Stimulated activated naive CD4-positive, alpha-beta T cell treated with Interleukin-2 at 50 U/mL for 16 hours (primary cell): ENCODE results near the gene TMPRSS6.
"Not testable (repeated sequence)": the region's sequence is repeated elsewhere in the genome, so short reads cannot be mapped to it uniquely, and the experiment has no call there.

Source experiments
- DNase-seq: peaks from one replicate; lab custom pipeline; 2025; lab: John Stamatoyannopoulos, UW

TMPRSS6 gene

DNA sequence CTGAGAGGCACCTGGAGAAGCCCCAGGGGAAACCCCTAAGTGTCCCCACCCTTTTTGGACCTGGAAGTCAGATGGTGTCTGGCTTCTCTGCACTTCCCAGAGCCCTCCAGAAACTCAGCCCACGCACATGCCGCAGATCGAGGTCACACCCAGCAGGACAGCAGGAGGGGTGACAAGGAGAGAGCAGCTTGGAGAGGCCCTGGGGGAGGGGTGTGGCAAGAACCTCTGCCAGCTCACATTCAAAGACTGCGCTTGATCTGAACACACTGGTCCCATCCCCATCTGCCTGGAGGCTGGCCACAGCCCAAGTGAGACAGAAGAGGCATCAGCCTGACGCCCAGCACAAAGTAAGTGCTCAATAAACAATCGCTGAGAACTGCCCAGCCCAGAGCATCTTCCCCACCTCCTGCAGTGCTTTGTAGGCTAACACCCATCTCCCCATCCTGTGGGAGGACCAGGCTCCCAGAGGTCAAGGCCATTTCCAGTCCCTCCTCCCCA lies 21.4 kb downstream of the TMPRSS6 start:
- no peak for DNase-seq

DNA sequence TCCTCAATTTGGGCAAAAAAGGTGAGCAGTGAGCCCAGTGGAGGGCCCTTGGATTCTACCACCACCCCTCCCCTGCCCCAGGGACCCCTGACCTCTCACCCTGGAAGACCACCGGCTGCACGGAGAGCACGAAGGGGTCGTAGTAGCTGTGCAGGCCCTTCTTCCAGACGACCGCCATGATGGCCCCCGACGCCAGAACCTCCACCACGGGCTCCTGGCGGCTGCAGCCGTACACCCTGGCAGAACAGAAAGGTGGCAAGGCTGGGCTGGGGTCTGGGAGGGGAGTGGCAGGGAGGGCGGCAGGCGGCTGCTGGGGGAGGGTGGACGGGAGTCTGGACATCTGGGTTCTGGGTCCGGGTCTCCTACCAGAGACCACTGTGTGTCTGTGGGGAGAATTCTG lies 23.3 kb downstream of the TMPRSS6 start:
- DNase-seq = no peak

DNA sequence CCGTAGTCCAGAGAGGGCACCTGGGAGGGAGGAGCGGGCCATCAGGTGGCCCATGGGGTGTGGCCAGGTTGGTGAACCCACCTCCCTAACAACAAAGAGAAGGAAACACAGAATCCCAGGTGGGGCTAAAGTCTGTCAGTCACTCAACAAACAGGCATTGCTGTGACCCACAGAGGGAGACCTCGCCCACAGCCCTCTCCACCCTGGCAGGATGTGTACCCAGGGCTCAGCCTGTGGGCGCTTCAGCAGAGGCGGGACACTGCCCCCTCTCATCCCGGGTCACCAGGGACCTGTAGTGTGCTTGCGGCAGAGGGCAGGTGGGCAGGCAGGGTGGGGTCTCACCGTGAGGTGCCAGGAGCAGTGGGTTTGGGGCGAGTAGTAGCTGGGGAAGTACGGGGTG lies 25.1 kb downstream of the TMPRSS6 start:
- no peak for DNase-seq

DNA sequence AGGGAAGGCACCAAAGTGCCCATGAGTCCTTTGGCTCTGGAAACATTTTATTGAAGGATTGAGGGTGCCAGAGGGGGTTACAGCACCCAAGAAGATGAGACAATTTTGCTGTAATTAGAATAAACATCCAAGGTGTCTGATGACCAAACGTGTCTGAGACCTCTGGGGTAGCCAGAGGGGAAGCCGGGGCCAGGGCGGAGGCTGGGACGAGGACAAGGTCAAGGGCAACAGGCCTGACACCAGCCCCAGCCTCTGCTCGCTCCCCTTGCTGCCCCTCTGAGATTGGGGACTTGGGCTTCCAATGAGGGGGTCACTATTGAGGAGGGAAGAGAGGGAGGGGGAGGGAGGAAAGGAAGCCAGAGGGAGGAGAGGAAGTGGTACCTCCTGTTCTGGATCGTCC lies 25.6 kb downstream of the TMPRSS6 start:
- DNase-seq = no peak

DNA sequence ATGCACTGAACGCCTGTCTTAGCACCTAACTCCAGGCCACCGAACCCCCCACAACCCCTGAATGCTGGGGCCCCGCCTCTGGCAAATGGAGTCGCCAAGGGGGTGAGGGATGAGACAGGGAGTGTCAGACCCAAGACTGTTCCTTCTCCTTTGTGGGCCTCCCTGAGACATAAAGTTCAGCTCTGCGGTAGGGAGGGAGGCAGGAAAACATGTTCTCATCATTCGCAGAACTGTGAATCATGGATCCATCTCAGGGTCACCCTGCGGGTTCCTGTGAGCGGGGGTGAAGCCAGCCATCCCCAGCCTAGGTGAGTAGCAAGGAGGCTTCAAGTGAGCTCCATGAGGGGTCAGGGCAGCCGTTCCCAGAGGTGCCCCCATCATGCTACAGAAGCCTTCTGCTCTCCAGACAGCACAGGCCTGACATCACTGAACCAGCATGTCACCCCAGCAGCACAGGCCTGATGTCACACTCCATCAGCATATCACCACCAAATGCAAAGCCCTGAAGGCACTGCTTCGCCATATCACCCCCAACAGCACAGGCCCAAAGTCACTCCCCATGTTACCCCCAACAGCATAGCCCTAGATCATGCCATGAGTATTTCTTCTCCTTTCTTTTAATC lies 27.2 kb downstream of the TMPRSS6 start:
- DNase-seq = peak; percentile 48

DNA sequence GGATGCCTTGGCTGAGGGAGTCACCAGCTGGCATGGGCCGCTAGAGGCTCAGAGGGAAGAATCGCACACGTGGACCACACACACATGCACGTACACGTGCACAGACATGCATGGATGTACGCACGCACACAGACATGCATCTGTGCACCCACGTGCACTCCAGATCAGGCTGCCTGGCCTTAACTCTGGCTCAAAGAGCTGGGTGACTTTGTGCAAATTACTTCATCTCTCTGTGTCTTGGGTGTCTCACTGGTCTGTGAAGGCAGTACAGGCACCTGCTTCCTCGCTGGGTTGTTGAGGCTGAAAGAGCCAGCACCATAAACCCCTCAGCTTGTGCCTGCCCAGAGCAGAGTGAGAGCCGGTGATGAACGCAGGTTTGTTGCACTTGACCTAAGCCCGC lies 28.7 kb downstream of the TMPRSS6 start:
- DNase-seq = no peak

DNA sequence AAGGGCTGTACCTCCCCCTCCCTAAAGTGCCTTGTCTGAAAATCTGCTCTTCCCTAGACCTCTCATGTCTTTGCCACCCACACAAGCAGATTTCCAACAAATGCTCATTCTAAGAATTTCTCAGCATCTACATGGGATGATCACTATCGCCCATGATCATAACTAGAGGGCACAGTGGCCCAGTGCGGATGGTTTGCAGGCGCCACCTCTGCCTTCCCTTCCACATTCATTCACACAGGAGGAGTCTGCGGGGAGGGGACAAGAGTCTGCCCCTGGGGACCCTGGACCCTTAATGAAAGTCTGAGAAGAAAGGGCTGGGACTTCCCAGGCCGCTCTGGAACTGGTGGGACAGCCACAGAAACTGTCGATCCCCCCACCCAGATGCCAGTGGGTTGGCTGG lies 29.1 kb downstream of the TMPRSS6 start:
- no peak for DNase-seq

DNA sequence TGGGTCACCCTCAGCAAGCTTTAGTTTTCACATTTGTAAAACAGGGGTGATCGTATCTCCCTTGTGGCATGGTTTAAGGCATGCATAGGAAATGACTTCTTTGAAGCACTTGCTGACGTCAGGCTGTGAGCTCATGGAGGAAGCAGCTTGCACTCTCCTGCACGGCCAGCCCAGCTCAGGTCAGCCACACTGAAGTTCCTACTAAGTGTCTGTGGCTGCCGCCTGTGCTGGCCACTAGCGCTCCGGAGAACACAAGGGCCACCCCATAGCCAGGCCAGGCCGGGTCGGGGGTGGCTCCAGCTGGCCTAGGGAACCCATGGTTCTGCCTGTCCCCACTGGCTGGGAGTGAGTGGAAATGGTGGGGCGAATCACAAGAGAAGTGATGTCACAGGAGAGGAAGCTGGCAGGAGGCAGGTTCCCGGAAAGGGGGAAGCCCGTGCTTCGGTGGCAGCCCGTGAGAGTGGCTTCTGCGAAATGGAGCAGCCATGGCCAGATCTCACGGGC lies 29.8 kb downstream of the TMPRSS6 start:
- peak; percentile 61 for DNase-seq

DNA sequence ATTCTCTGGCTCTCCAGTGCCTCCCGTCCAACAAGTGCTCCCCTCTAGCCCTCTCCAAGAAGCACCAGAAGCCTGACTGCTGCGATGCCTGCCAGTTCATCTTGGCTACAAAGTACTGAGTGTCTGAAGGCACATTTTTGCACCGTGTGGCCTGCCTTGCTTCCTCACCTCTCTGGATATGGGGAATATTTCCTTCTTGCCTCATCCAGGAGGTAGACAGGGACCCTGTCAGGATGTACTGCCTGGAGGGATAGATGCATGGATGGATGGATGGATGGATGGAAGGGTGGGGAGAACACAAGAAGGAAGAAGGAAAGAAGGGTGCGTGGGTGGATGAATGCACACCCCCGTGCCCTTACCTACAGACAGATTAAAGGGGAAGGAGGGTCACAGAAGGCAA lies 30.4 kb downstream of the TMPRSS6 start:
- DNase-seq = no peak

DNA sequence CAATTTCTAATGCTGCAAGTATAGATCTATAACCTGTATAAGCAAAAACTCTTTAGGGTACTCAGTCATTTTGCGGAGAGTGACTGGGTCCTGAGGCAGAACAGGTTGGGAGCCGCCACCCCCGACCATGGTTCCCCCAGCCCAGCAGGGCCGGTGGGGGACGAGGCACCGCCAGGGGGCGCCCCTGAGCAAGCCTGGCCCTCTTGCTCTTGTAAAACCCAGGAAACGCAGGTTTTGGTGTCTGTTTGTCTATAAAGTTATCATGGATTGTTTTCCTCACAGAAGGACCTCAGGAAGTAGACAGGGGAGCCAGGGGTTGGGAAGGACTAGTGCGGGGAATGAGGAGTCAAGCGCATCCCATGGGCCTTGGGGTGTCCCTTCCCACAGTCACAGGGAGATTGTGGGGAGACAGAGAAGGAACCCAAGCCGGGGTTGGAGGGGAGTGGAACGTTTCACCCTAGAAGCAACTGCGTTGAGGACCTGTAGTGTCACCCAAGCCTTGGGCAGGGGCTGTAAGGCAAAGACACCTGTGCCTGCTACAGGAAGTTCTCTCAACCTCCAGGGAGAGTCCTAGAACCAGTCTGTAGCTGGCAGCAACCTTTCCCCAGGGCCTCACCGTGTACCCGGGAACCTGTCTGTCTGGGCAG lies 31.6 kb downstream of the TMPRSS6 start:
- peak; percentile 70 for DNase-seq

DNA sequence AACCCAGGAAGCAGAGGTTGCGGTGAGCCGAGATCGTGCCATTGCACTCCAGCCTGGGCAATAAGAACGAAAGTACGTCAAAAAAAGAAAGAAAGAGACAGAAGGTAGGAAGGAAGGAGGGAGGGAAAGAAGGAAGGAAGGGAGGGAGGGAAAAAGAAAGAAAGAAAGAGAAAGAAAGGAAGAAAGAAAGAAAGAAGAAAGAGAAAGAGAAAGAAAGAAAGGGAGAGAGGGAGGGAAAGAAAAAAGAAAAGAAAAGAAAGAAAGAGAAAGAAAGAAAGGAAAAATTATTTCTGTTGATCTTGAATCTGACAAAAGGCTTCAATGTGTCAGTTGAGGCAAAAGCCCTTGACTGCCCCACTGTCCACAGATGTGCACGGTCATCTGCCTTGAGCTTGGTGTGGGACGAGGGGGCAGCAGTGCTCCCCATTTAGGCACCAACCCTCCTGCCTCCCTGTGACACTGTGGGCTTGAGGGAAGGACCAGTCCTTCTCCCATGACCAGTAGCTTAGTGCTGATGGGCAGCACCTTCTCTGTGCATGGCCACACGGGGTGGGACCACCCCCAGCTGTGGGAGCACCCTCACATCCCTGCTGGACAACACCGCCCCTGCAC lies 33.6 kb downstream of the TMPRSS6 start:
- DNase-seq = no peak

DNA sequence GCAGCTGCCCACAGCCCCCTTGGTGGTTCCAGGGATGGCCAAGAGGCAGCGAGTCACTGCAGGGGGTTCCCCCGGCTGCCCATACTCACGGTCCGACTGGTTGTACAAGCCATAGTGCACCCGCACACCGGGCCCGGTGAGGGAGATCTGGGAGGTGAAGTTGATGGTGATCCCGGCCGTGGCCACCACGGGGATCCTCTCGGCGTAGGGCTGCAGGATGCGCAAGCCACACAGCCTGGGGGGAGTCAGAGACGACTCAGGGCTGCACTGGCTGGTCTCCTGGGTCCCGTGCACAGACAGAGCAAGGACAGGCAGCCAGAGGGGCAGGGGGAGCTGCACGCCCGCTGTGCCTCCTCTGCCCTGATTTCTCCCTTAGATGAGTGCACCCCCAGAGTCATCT lies 34.5 kb downstream of the TMPRSS6 start:
- no peak for DNase-seq

DNA sequence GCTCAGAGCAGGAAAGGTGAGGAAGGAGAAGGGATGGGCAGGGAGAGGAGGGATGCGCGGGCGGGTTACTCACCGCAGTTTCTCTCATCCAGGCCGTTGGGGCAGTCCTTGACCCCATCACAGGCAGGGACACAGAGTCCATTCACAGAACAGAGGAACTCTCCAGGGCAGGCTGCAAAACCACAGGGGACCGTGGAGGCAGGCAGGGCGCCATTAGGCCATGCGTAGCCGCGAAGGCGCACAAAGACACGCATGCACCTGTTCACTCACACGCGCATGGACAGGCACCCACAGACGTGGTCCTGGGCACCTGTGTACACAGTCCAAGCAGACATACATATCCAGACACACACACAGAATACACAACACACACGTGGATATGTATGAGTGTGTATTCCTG lies 35.0 kb downstream of the TMPRSS6 start:
- DNase-seq = no peak

DNA sequence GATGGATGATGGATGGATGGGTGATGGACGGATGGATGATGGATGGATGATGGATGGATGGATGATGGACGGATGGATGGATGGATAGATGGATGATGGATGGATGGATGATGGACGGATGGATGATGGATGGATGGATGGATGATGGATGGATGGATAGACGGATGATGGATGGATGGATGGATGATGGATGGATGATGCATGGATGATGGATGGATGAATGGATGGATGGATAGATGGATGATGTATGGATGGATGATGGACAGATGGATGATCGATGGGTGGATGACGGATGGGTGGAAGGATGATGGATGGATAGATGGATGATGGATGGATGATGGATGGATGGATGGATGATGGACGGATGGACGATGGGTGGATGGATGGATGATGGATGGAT lies 36.8 kb downstream of the TMPRSS6 start:
- no peak for DNase-seq

DNA sequence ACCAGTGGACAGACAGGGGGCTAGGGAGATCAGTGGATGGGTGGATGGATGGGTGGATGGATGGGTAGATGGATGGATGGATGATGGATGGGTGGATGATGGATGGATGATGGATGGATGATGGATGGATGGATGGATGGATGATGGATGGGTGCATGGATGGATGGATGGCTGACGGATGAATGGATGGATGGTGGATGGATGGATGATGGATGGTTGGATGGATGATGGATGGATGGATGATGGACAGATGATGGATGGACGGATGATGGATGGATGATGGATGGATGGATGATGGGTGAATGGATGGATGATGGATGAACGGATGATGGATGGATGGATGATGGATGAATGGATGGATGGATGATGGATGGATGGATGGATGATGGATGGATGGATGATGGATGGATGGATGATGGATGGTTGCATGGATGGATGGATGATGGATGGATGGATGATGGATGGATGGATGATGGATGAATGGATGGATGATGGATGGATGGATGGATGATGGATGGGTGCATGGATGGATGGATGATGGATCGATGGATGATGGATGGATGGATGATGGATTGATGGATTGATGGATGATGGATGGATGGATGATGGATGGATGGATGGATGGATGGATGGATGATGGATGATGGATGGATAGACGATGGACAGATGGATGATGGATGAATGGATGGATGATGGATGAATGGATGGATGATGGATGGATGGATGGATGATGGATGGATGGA lies 37.5 kb downstream of the TMPRSS6 start:
- not testable (repeated sequence) for DNase-seq

DNA sequence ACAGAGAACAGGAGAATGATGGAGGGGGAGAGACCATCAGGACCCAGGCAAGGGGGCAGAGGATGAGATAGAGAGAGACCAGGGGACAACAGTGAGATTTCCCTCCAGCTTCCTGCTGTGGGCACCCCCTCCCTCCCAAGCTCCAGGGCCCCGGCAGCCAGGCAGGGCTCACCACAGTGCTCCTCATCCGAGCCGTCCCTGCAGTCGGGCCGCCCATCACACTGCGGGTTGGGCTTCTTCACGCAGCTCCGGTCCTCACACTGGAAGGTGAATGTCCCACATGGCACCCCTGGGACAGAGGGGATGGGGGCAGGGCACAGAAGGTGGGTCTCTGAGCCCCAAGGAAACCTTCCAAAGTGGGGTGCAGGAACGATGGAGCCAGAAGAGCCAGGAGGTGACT lies 38.8 kb downstream of the TMPRSS6 start:
- DNase-seq = no peak

DNA sequence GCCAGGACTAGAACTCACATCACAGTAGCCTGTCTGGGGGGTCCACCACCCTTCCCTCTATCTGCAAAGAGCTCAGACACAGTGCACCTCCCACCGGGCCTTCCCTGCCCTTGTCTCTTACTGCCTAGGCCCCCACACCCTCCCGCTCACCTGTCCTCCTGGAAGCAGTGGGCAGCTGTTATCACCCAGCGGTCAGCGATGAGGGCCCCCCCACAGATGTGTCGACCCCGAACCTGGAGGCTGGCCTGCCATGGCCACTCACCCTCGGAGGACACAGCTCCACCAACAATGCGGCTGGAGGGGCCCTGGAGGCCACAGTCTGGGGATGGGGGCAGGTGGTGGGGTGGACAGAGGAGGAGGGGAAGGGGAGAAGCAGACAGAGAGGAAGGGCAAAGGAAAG lies 39.2 kb downstream of the TMPRSS6 start:
- DNase-seq = no peak

DNA sequence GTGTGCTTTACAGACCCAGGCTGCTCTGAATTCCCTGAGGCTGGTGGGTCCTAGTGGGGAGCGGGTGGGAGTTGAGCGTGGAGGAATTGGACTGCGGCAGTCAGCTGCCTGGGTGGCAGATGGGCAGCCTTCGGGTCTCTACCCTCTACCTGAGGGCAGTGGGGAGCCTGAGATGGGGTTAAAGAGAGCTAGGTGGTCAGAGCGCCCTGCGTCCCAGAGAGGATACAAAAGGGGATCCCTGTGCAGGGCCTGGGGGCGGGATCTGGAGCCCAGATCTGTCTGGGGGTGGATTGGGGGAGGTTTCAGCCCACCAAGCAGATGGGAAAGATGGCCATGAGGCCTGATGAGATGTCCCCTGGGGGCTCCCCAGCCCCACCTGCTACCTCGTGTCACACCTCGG lies 39.8 kb downstream of the TMPRSS6 start:
- DNase-seq = no peak

DNA sequence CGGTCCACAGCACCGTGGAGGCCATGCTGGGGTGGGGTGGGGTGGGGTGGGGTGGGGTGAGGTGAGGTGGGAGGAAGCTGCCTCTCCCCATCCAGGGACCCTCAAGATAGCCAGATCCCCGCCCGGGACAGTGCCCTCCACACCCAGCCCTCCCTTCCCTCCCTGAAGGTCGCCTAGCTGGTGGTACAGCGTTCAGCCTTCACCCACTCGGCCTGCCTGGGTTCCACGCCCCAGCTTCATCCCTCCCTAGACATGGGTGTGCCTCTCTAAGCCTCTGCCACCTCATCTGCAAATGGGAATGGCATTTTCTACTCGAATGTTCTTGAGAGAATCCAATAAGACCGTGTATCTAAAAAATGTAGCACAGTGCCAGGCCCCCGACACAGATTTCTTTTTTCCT lies 40.2 kb downstream of the TMPRSS6 start:
- no peak for DNase-seq

DNA sequence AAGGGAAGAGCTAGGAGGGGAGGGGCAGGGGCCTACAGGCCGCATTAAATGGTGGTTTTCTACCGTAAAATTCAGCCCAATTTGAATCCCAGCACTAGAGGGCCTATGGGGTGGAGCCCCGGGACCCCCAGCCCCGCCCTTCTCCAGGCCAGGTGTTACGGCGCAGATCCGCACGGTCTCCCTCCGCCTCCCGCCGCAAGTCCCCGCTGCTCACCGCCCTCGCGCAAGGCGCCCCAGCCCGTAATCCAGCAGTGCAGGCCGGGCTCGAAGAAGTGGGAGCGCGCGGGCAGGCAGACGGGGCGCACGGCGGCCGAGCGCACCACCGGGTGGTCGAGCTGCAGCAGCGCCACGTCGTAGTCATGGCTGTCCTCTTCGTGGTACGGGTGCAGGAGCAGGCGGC lies 40.7 kb downstream of the TMPRSS6 start:
- DNase-seq = no peak

DNA sequence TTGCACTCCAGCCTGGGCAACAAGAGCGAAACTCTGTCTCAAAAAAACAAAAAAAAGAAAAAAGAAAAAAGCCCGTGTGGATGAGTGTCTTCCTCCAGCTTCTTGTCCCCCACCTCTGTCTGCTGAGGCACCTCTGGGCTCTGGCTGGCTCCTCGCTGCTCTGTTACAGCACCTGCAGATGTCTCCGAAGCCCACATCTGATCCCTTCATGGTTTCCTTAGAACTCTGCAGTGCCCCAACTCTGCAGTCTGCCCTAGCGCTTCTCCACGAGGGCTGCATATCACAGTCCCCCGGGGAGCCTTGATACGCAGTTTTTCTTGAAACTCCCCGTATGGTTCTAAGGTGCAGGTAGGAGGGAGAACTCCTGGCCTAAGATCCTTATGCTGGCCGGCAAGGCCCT lies 42.1 kb downstream of the TMPRSS6 start:
- no peak for DNase-seq

DNA sequence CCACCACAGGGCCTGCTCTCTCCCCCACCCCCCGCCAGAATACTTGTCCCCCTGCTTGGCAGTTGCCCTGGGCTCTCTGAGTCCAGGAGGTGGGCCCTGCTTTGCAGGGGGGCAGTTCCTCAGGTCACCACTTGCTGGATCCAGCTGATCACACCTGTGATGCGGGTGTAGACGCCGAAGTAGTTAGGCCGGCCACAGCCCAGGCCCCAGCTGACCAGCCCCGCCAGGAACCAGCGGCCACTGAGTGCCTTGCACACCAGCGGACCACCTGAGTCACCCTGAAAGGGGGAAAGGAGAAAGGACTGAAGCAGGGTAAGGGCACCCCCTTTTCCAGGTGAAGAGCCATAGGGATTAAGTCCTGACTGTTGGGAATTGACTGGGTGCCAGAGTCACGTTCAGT lies 43.6 kb downstream of the TMPRSS6 start:
- no peak for DNase-seq

DNA sequence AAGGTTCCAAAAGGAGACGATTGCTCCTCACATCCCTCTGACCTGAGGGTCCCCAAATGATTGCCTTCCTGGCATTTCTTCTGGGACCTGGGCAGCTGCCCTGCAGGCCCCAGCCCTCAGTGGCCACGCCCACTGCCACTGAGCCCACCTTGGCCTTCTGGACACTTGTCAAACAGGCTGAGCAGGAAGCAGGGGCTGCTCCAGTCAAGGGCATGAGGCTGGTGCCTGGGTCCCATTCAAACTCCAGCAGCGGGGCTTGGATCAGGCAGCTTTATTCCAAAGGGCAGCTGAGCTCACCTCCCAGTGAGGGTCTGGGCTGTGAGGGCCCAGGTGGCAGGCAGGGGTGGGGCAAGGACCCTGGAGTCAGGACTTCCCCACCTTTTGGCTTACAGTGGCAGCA lies 44.3 kb downstream of the TMPRSS6 start:
- DNase-seq = no peak
